A549 (cell line): Measurements from ENCODE around the gene TGM3. TPM values are rescaled to one million over a fixed set of nuclear protein-coding genes. Genes with fewer than 3 reads are reported as not detected.

ENCODE experiments used
- ATAC-seq, 2 experiments: fragments of 200-7000 bp in 1 of 2; fragments of >200 bp in 1 of 2; cut with Nextera tagmentation in 1 of 2; cut with Tn5 transposase in 1 of 2; 3 replicates each; pipeline versions ENCODE4 v1.8.0 to v1.9.1; 2018 to 2020; ENCODE audit warnings: mild to moderate bottlenecking in 1 of 2, moderate library complexity in 1 of 2
- CTCF ChIA-PET: fragments of 300-600 bp; sonication (Branson Sonifier 250); formaldehyde crosslinking; extraction: SDS; loops from one replicate; lab custom pipeline; 2021; ENCODE audit warnings: antibody characterized with exemption, inconsistent platforms; lab: Yijun Ruan, JAX
- POLR2A ChIA-PET: fragments of 350-600 bp; formaldehyde crosslinking; extraction: SDS; loops from one replicate; lab custom pipeline; 2021; ENCODE audit warnings: antibody characterized with exemption, inconsistent platforms; lab: Yijun Ruan, JAX
- DNase-seq, 2 experiments: peaks; one replicate each; pipeline versions ENCODE4 v3.0.0 to v3.0.0-alpha.2; 2011 to 2016; ENCODE audit warnings: low read depth in 1 of 2, low spot score in 1 of 2
- FAIRE-seq: peaks from 2 replicates; lab custom pipeline; 2011; peaks lifted over from hg19 to GRCh38; lab: Jason Lieb, UNC
- H3K27ac ChIP-seq, 2 experiments: fragments of >200 bp; sonication (Bioruptor Twin); formaldehyde crosslinking; 3 replicates each; pipeline ENCODE4 v1.5.1; 2016 to 2017
- H3K4me1 ChIP-seq: fragments of >200 bp; sonication (Bioruptor Twin); formaldehyde crosslinking; 3 replicates; pipeline ENCODE4 v1.6.1; 2016
- H3K4me2 ChIP-seq: fragments of >200 bp; sonication (Bioruptor Twin); formaldehyde crosslinking; 3 replicates; pipeline ENCODE4 v1.6.1; 2016
- H3K4me3 ChIP-seq: fragments of >200 bp; sonication (Bioruptor Twin); formaldehyde crosslinking; 3 replicates; pipeline ENCODE4 v1.5.1; 2016
- H3K9me3 ChIP-seq: fragments of >200 bp; sonication (Bioruptor Twin); formaldehyde crosslinking; 3 replicates; pipeline ENCODE4 v1.6.1; 2016
- CBX2 ChIP-seq: fragments of 200-600 bp; sonication (generic); IDR thresholded peaks from 2 replicates; pipeline ENCODE4 v1.6.1; 2016; ENCODE audit warnings: low read depth, mild to moderate bottlenecking, borderline replicate concordance
- CEBPB ChIP-seq, 2 experiments: fragments of >200 bp in 1 of 2; sonication (Bioruptor Twin) in 1 of 2; formaldehyde crosslinking in 1 of 2; IDR thresholded peaks; 2 replicates each; pipeline ENCODE4 v1.6.1; 2012 to 2016
- CHD2 ChIP-seq: fragments of 150-350 bp; IDR thresholded peaks from 2 replicates; pipeline ENCODE4 v1.6.1; 2014; ENCODE audit warnings: low read length; ENCODE audit not compliant: partially characterized antibody
- EP300 ChIP-seq, 2 experiments: fragments of >200 bp; sonication (Bioruptor Twin); formaldehyde crosslinking; IDR thresholded peaks; 2 replicates in 1 of 2; 3 replicates in 1 of 2; pipeline ENCODE4 v1.6.1; 2016 to 2017
- ESRRA ChIP-seq: fragments of 150-350 bp; IDR thresholded peaks from 2 replicates; pipeline ENCODE4 v1.6.1; 2014; ENCODE audit warnings: mild to moderate bottlenecking, low read length, borderline replicate concordance
- GATA3 ChIP-seq: IDR thresholded peaks from 2 replicates; pipeline ENCODE4 v1.6.1; 2012; ENCODE audit warnings: borderline replicate concordance
- HOXA7 ChIP-seq: fragments of 250-450 bp; sonication (Bioruptor Pico); IDR thresholded peaks from 2 replicates; pipeline ENCODE4 v1.5.0; 2020; ENCODE audit warnings: mild to moderate bottlenecking, moderate library complexity
- HOXB13 ChIP-seq: fragments of 250-450 bp; sonication (Bioruptor Pico); IDR thresholded peaks from 2 replicates; pipeline ENCODE4 v1.5.0; 2020; ENCODE audit warnings: low read depth, mild to moderate bottlenecking, moderate library complexity
- HOXB5 ChIP-seq: fragments of 250-450 bp; sonication (Bioruptor Pico); IDR thresholded peaks from 2 replicates; pipeline ENCODE4 v1.5.0; 2020; ENCODE audit warnings: mild to moderate bottlenecking, moderate library complexity
- JUNB ChIP-seq: fragments of >200 bp; sonication (Bioruptor Twin); formaldehyde crosslinking; IDR thresholded peaks from 2 replicates; pipeline ENCODE4 v1.6.1; 2016
- KDM5A ChIP-seq: fragments of 200-600 bp; sonication (generic); IDR thresholded peaks from 2 replicates; pipeline ENCODE4 v1.6.1; 2016; ENCODE audit warnings: antibody characterized with exemption, mild to moderate bottlenecking
- MAFK ChIP-seq: fragments of 450-650 bp; IDR thresholded peaks from 2 replicates; pipeline ENCODE4 v1.6.1; 2014; ENCODE audit not compliant: partially characterized antibody
- NFE2L2 ChIP-seq: fragments of 150-350 bp; conservative IDR thresholded peaks from 2 replicates; pipeline ENCODE4 v1.6.1; 2014; ENCODE audit warnings: low read length
- NR3C1 ChIP-seq: fragments of >200 bp; sonication (Bioruptor Twin); formaldehyde crosslinking; IDR thresholded peaks from 3 replicates; pipeline ENCODE4 v1.6.1; 2017
- PHF8 ChIP-seq: fragments of 200-600 bp; sonication (generic); IDR thresholded peaks from 2 replicates; pipeline ENCODE4 v1.6.1; 2016; ENCODE audit warnings: low read depth, mild to moderate bottlenecking, antibody characterized with exemption, moderate library complexity, borderline replicate concordance
- POLR2AphosphoS2 ChIP-seq: conservative IDR thresholded peaks from 2 replicates; pipeline ENCODE4 v1.6.1; 2012; ENCODE audit warnings: low read length, improper control_type of control experiment, inconsistent platforms
- RAD21 ChIP-seq, 2 experiments: fragments of >200 bp in 1 of 2; sonication (Bioruptor Twin) in 1 of 2; formaldehyde crosslinking in 1 of 2; IDR thresholded peaks in 1 of 2; conservative IDR thresholded peaks in 1 of 2; 2 replicates in 1 of 2; 3 replicates in 1 of 2; pipeline ENCODE4 v1.6.1; 2012 to 2018; ENCODE audit warnings: inconsistent platforms in 1 of 2
- RFX5 ChIP-seq: fragments of 450-650 bp; IDR thresholded peaks from 2 replicates; pipeline ENCODE4 v1.7.1; 2014; ENCODE audit warnings: antibody characterized with exemption, mild to moderate bottlenecking, moderate library complexity
- SMC3 ChIP-seq: fragments of >200 bp; sonication (Bioruptor Twin); formaldehyde crosslinking; IDR thresholded peaks from 3 replicates; pipeline ENCODE4 v1.6.1; 2018; ENCODE audit warnings: inconsistent platforms
- SREBF2 ChIP-seq: fragments of 450-650 bp; IDR thresholded peaks from 2 replicates; pipeline ENCODE4 v1.6.1; 2014; ENCODE audit warnings: mild to moderate bottlenecking, moderate library complexity
- ZFP36 ChIP-seq: fragments of 450-650 bp; IDR thresholded peaks from 2 replicates; pipeline ENCODE4 v1.6.1; 2014; ENCODE audit warnings: borderline replicate concordance; ENCODE audit not compliant: partially characterized antibody
- WGBS: methylation state at CpG from one replicate; pipeline ENCODE4 v1.1.6; 2017; ENCODE audit errors: missing lambda C conversion rate; 5-methylcytosine and 5-hydroxymethylcytosine counted together
- polyA plus RNA-seq, 4 experiments: library from polyadenylated mRNA; depleted of rRNA in 3 of 4; stranded (reverse); fragments of >200 nt; fragmentation: RNase III in 1 of 4; extraction: RNeasy Plus Mini Kit Qiagen cat#74134 plus additional on column Dnase treatment in 1 of 4; gene quantifications; 2 replicates in 3 of 4; 3 replicates in 1 of 4; pipeline ENCODE4 v1.2.3, GENCODE V29; 2011 to 2017
- TF ChIP-seq, protein P1 (sequence below): fragments of >200 bp; sonication (Bioruptor Twin); formaldehyde crosslinking; IDR thresholded peaks from 3 replicates; pipeline ENCODE4 v1.5.1; 2016
- TF ChIP-seq, protein P2 (sequence below): fragments of 250-450 bp; sonication (Bioruptor Pico); IDR thresholded peaks from 2 replicates; pipeline ENCODE4 v1.5.0; 2020; ENCODE audit warnings: low read depth, mild to moderate bottlenecking, moderate library complexity
- TF ChIP-seq, protein P3 (sequence below): fragments of 250-450 bp; sonication (Bioruptor Pico); IDR thresholded peaks from 2 replicates; pipeline ENCODE4 v1.5.0; 2021; ENCODE audit warnings: mild to moderate bottlenecking, moderate library complexity, borderline replicate concordance
- TF ChIP-seq, protein P4 (sequence below): fragments of 450-650 bp; IDR thresholded peaks from 2 replicates; pipeline ENCODE4 v1.6.1; 2014; ENCODE audit warnings: antibody characterized with exemption
- TF ChIP-seq, protein P5 (sequence below): IDR thresholded peaks from 2 replicates; pipeline ENCODE4 v1.6.1; 2012
- TF ChIP-seq, protein P6 (sequence below): fragments of >200 bp; sonication (Bioruptor Twin); formaldehyde crosslinking; IDR thresholded peaks from 3 replicates; pipeline ENCODE4 v1.6.1; 2016
- TF ChIP-seq, protein P7 (sequence below): IDR thresholded peaks from 2 replicates; pipeline ENCODE4 v1.6.1; 2012; ENCODE audit warnings: low read depth, borderline replicate concordance

The TGM3 gene
- polyA plus RNA-seq, 2 of the 4 experiments (the other 2 are of a cell fraction): 0.03 to 0.14 TPM

DNA sequence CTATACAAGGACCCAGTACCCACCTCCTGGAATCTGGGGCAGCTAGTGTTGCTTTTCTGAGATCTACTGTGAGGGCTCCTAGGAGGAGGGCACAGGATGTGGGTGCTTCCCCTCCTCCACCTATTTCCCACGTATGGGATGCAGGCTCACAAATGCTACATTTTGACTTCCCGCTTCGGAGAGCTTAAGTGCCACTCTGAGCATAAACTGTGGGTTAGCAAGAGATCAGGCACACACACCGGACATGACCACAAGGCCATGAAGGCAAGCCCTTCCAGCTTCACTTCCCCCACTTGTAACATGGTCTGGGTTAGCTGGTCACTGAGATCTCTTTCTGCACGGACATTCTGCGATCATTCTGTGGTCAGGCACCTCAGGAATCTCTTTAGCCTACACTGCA, 15.7 kb upstream of the TGM3 start:
- POLR2A ChIA-PET: no interaction called here
- CTCF ChIA-PET: interaction anchor here (1.2 kb wide), 1 partner anchor 20 kb away, joined by 3 read pairs; no protein-coding TSS in a partner anchor
- Histone ChIP-seq H3K9me3 (no peaks in the 10 kb centered on the region), H3K4me3 (no peak overlapping the region)
- TF ChIP-seq EP300 (IDR thresholded peaks at IDR 0.05) (no peak), MAFK (no peak), ESRRA (no peak), POLR2AphosphoS2 (no peak), NFE2L2 (no peak), CBX2 (no peak), RAD21 (conservative IDR thresholded peaks at IDR 0.05 in 1 of 2, IDR thresholded peaks at IDR 0.05 in 1 of 2) (no peak), HOXB13 (CRISPR knock-in tag) (no peak), ZFP36 (no peak), NR3C1 (no peak), CEBPB (IDR thresholded peaks at IDR 0.05) (no peak)
- TF ChIP-seq, protein P1, sequence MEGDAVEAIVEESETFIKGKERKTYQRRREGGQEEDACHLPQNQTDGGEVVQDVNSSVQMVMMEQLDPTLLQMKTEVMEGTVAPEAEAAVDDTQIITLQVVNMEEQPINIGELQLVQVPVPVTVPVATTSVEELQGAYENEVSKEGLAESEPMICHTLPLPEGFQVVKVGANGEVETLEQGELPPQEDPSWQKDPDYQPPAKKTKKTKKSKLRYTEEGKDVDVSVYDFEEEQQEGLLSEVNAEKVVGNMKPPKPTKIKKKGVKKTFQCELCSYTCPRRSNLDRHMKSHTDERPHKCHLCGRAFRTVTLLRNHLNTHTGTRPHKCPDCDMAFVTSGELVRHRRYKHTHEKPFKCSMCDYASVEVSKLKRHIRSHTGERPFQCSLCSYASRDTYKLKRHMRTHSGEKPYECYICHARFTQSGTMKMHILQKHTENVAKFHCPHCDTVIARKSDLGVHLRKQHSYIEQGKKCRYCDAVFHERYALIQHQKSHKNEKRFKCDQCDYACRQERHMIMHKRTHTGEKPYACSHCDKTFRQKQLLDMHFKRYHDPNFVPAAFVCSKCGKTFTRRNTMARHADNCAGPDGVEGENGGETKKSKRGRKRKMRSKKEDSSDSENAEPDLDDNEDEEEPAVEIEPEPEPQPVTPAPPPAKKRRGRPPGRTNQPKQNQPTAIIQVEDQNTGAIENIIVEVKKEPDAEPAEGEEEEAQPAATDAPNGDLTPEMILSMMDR: no peak
- TF ChIP-seq, protein P2, sequence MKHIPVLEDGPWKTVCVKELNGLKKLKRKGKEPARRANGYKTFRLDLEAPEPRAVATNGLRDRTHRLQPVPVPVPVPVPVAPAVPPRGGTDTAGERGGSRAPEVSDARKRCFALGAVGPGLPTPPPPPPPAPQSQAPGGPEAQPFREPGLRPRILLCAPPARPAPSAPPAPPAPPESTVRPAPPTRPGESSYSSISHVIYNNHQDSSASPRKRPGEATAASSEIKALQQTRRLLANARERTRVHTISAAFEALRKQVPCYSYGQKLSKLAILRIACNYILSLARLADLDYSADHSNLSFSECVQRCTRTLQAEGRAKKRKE (CRISPR knock-in tag): no peak
- TF ChIP-seq, protein P3, sequence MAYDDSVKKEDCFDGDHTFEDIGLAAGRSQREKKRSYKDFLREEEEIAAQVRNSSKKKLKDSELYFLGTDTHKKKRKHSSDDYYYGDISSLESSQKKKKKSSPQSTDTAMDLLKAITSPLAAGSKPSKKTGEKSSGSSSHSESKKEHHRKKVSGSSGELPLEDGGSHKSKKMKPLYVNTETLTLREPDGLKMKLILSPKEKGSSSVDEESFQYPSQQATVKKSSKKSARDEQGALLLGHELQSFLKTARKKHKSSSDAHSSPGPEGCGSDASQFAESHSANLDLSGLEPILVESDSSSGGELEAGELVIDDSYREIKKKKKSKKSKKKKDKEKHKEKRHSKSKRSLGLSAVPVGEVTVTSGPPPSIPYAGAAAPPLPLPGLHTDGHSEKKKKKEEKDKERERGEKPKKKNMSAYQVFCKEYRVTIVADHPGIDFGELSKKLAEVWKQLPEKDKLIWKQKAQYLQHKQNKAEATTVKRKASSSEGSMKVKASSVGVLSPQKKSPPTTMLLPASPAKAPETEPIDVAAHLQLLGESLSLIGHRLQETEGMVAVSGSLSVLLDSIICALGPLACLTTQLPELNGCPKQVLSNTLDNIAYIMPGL (CRISPR knock-in tag): no peak
- TF ChIP-seq, all 56 proteins: peak for 0
- Histone ChIP-seq H3K4me2 (no peak overlapping the region), H3K4me1 (peaks cover 4% of the 10 kb centered on the region; the same call in 2 of the 3 replicates), H3K27ac (no peak overlapping the region)
- DNase-seq: no peak
- 70% methylated on average over 6 of the region's 6 CpGs for WGBS
- no peak for ATAC-seq
- FAIRE-seq: no peak

DNA sequence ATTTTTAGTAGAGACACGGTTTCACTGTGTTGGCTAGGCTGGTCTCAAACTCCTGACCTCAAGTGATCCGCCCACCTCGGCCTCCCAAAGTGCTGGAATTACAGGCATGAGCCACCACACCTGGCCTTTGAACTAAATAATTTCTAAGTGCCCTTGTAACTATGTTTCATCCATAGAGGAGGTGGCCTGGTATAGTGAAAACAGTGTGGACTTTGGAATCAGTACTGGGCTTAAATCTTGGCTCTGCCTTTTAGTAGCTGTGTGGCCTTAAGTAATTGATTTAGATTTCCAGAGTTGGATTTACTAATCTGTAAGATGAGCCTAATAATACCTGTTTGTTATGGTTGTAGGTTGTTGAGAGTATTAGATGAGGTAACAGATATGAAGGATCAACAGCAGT, 14.2 kb upstream of the TGM3 start:
- WGBS: 58% methylated on average over 3 of the region's 3 CpGs

More for the DNA sequence above, 14.2 kb upstream of the TGM3 start:
- DNase-seq: no peak
- Histone ChIP-seq H3K9me3 (no peaks in the 10 kb centered on the region), H3K4me3 (no peak overlapping the region), H3K27ac (no peak overlapping the region), H3K4me2 (no peak overlapping the region), H3K4me1 (peaks cover 4% of the 10 kb centered on the region; the same call in 1 of the 3 replicates)
- no peak for TF ChIP-seq PHF8
- TF ChIP-seq, protein P4, sequence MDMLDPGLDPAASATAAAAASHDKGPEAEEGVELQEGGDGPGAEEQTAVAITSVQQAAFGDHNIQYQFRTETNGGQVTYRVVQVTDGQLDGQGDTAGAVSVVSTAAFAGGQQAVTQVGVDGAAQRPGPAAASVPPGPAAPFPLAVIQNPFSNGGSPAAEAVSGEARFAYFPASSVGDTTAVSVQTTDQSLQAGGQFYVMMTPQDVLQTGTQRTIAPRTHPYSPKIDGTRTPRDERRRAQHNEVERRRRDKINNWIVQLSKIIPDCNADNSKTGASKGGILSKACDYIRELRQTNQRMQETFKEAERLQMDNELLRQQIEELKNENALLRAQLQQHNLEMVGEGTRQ: no peak
- TF ChIP-seq, protein P5, sequence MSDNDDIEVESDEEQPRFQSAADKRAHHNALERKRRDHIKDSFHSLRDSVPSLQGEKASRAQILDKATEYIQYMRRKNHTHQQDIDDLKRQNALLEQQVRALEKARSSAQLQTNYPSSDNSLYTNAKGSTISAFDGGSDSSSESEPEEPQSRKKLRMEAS: no peak
- no peak for TF ChIP-seq ESRRA
- no peak for TF ChIP-seq KDM5A
- no peak for TF ChIP-seq SREBF2
- TF ChIP-seq GATA3: no peak
- TF ChIP-seq, protein P6, sequence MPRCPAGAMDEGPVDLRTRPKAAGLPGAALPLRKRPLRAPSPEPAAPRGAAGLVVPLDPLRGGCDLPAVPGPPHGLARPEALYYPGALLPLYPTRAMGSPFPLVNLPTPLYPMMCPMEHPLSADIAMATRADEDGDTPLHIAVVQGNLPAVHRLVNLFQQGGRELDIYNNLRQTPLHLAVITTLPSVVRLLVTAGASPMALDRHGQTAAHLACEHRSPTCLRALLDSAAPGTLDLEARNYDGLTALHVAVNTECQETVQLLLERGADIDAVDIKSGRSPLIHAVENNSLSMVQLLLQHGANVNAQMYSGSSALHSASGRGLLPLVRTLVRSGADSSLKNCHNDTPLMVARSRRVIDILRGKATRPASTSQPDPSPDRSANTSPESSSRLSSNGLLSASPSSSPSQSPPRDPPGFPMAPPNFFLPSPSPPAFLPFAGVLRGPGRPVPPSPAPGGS: no peak
- no peak for TF ChIP-seq CHD2
- TF ChIP-seq MAFK: no peak
- no peak for TF ChIP-seq SMC3
- TF ChIP-seq JUNB: no peak
- no peak for TF ChIP-seq HOXB5 (CRISPR knock-in tag)
- TF ChIP-seq, protein P7, sequence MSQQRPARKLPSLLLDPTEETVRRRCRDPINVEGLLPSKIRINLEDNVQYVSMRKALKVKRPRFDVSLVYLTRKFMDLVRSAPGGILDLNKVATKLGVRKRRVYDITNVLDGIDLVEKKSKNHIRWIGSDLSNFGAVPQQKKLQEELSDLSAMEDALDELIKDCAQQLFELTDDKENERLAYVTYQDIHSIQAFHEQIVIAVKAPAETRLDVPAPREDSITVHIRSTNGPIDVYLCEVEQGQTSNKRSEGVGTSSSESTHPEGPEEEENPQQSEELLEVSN: no peak
- no peak for TF ChIP-seq NR3C1
- no peak for TF ChIP-seq RFX5
- TF ChIP-seq, protein P3 (CRISPR knock-in tag): no peak
- no peak for TF ChIP-seq HOXA7 (CRISPR knock-in tag)
- no peak for ATAC-seq
- ChIA-PET POLR2A (no interaction called here), CTCF (no interaction called here)
- FAIRE-seq: no peak
